Ectodermal cell (in vitro differentiated cells): Measurements from ENCODE around the gene TCF3.
"Not testable (repeated sequence)": the region's sequence is repeated elsewhere in the genome, so short reads cannot be mapped to it uniquely, and the experiment has no call there.

ENCODE experiments used
- H3K27ac ChIP-seq: 2 replicates; pipeline ENCODE4 v1.7.0; 2013; ENCODE audit warnings: mild to moderate bottlenecking, low read depth, low read length; ENCODE audit not compliant: insufficient read depth, poor library complexity, severe bottlenecking
- H3K27me3 ChIP-seq: 2 replicates; pipeline ENCODE4 v1.7.0; 2013; ENCODE audit warnings: mild to moderate bottlenecking, low read length; ENCODE audit not compliant: insufficient read depth, control insufficient read depth, poor library complexity, severe bottlenecking
- H3K36me3 ChIP-seq: one replicate; pipeline ENCODE4 v1.7.0; 2013; ENCODE audit warnings: low read length; ENCODE audit not compliant: control insufficient read depth, insufficient read depth
- H3K4me1 ChIP-seq: one replicate; pipeline ENCODE4 v1.7.0; 2013; ENCODE audit warnings: low read length; ENCODE audit not compliant: control insufficient read depth, insufficient read depth
- H3K4me3 ChIP-seq: 2 replicates; pipeline ENCODE4 v1.7.0; 2013; ENCODE audit warnings: low read depth, low read length, control low read depth; ENCODE audit not compliant: insufficient read depth
- H3K9me3 ChIP-seq: 2 replicates; pipeline ENCODE4 v1.7.0; 2013; ENCODE audit warnings: mild to moderate bottlenecking, low read length, moderate library complexity; ENCODE audit not compliant: control insufficient read depth
- WGBS, 2 experiments: methylation state at CpG; one replicate each; pipeline ENCODE4 v1.1.7; 2013; ENCODE audit warnings: missing lambda C conversion rate in 2 of 2; 5-methylcytosine and 5-hydroxymethylcytosine counted together

The TCF3 gene

GRCh38 chr19:1640893-1641448 lies 11.4 kb downstream of the TCF3 start:
- H3K4me3 ChIP-seq, H3K27me3 ChIP-seq, H3K27ac ChIP-seq, H3K9me3 ChIP-seq, H3K4me1 ChIP-seq: not testable (repeated sequence)
- peaks cover 74% of the 10 kb centered on the region for H3K36me3 ChIP-seq
- WGBS, 2 experiments, result 95% methylated on average over 10 of the region's 10 CpGs

GRCh38 chr19:1636325-1637236 lies 15.8 kb downstream of the TCF3 start:
- no peak overlapping the region for H3K4me3 ChIP-seq
- H3K36me3 ChIP-seq, result peaks cover 71% of the 10 kb centered on the region
- 95 to 98% methylated on average over 34 of the region's 34 CpGs for WGBS, 2 experiments
- H3K27me3 ChIP-seq, result no peaks in the 10 kb centered on the region
- H3K9me3 ChIP-seq, result no peaks in the 10 kb centered on the region
- H3K4me1 ChIP-seq, result no peaks in the 10 kb centered on the region
- H3K27ac ChIP-seq, result no peak overlapping the region

- 97% methylated on average over 5 of the region's 5 CpGs for WGBS, 2 experiments
- no peak overlapping the region for H3K27ac ChIP-seq
- H3K27me3 ChIP-seq, result no peaks in the 10 kb centered on the region
- no peaks in the 10 kb centered on the region for H3K4me1 ChIP-seq
- H3K4me3 ChIP-seq, result no peak overlapping the region
- peaks cover 65% of the 10 kb centered on the region for H3K36me3 ChIP-seq
- no peaks in the 10 kb centered on the region for H3K9me3 ChIP-seq
Observed at GRCh38 chr19:1634938-1635243, 17.5 kb downstream of the TCF3 start.

GRCh38 chr19:1634242-1634937 lies 18.0 kb downstream of the TCF3 start:
- H3K9me3 ChIP-seq, result no peaks in the 10 kb centered on the region
- H3K27me3 ChIP-seq, result no peaks in the 10 kb centered on the region
- H3K27ac ChIP-seq, result no peak overlapping the region
- H3K4me1 ChIP-seq, result no peaks in the 10 kb centered on the region
- no peak overlapping the region for H3K4me3 ChIP-seq
- 93 to 94% methylated on average over 19 of the region's 19 CpGs for WGBS, 2 experiments
- H3K36me3 ChIP-seq, result peaks cover 60% of the 10 kb centered on the region

GRCh38 chr19:1633269-1633826 lies 19.1 kb downstream of the TCF3 start:
- H3K27me3 ChIP-seq, result no peaks in the 10 kb centered on the region
- H3K4me1 ChIP-seq, result no peaks in the 10 kb centered on the region
- peaks cover 51% of the 10 kb centered on the region for H3K36me3 ChIP-seq
- no peak overlapping the region for H3K27ac ChIP-seq
- 93 to 95% methylated on average over 11 of the region's 11 CpGs for WGBS, 2 experiments
- no peak overlapping the region for H3K4me3 ChIP-seq
- H3K9me3 ChIP-seq, result no peaks in the 10 kb centered on the region

- Histone ChIP-seq H3K4me3 (no peak overlapping the region), H3K27ac (no peak overlapping the region), H3K9me3 (no peaks in the 10 kb centered on the region), H3K36me3 (peaks cover 45% of the 10 kb centered on the region), H3K27me3 (no peaks in the 10 kb centered on the region), H3K4me1 (no peaks in the 10 kb centered on the region)
- 95 to 97% methylated on average over 26 of the region's 26 CpGs for WGBS, 2 experiments
Observed at GRCh38 chr19:1632462-1633268, 19.8 kb downstream of the TCF3 start.

GRCh38 chr19:1631557-1632100 lies 20.8 kb downstream of the TCF3 start:
- Histone ChIP-seq H3K36me3 (peaks cover 38% of the 10 kb centered on the region), H3K27ac (no peak overlapping the region)
- 97% methylated on average over 31 of the region's 31 CpGs for WGBS, 2 experiments

GRCh38 chr19:1630811-1631210 lies 21.6 kb downstream of the TCF3 start:
- Histone ChIP-seq H3K4me1 (no peaks in the 10 kb centered on the region), H3K27me3 (no peaks in the 10 kb centered on the region), H3K27ac (no peak overlapping the region), H3K9me3 (no peaks in the 10 kb centered on the region), H3K4me3 (no peak overlapping the region), H3K36me3 (peaks cover 37% of the 10 kb centered on the region)
- WGBS, 2 experiments, result 96% methylated on average over 17 of the region's 17 CpGs

More at GRCh38 chr19:1631557-1632100, 20.8 kb downstream of the TCF3 start:
- no peaks in the 10 kb centered on the region for H3K9me3 ChIP-seq
- H3K4me1 ChIP-seq, result no peaks in the 10 kb centered on the region
- no peak overlapping the region for H3K4me3 ChIP-seq
- H3K27me3 ChIP-seq, result no peaks in the 10 kb centered on the region

- Histone ChIP-seq H3K9me3 (no peaks in the 10 kb centered on the region), H3K4me1 (no peaks in the 10 kb centered on the region), H3K27ac (no peak overlapping the region), H3K36me3 (peaks cover 33% of the 10 kb centered on the region), H3K4me3 (no peak overlapping the region), H3K27me3 (no peaks in the 10 kb centered on the region)
- 96% methylated on average over 20 of the region's 20 CpGs for WGBS, 2 experiments
Observed at GRCh38 chr19:1630012-1630411, 22.4 kb downstream of the TCF3 start.
